Right lobe of liver (tissue), 4 donors: ENCODE data around the gene ZNF74.
"Not testable (repeated sequence)": the region's sequence is repeated elsewhere in the genome, so short reads cannot be mapped to it uniquely, and the experiment has no call there.

Experiments
- CTCF ChIP-seq, 4 donors: fragments of 200-600 bp in 3 of 4; fragments of 450-650 bp in 1 of 4; IDR thresholded peaks; one replicate each; pipeline versions ENCODE4 v1.5.1 to v1.8.0; 2016 to 2022; ENCODE audit warnings: antibody characterized with exemption in 4 of 4, mild to moderate bottlenecking in 2 of 4
- POLR2A ChIP-seq: fragments of 450-650 bp; IDR thresholded peaks from one replicate; pipeline ENCODE4 v1.6.1; 2017; ENCODE audit warnings: antibody characterized with exemption, mild to moderate bottlenecking
- donor health status: DM: no; HTN: no; CAD: no.
- donor health status: DM: no; HTN: no; CAD: no.
- donor health status: DM: no; HTN: yes; CAD: no.

- not testable (repeated sequence) for TF ChIP-seq CTCF (IDR thresholded peaks at IDR 0.05); POLR2A
These were observed 47.4 kb upstream of the ZNF74 start for GRCh38 chr22:20346553-20346952.
